ENCODE measurements around the gene GOLGA8A. TPM values are rescaled to one million over a fixed set of nuclear protein-coding genes. Genes with fewer than 3 reads are reported as not detected.
"Not testable (repeated sequence)": the region's sequence is repeated elsewhere in the genome, so short reads cannot be mapped to it uniquely, and the experiment has no call there.

GOLGA8A gene
- 100 to 1,000 TPM in 1 of 12 donors, 10 to 100 TPM in 10, not detected in 1; 21.5 to 171 (median 55.7) TPM for polyA plus RNA-seq (ENCODE audit: insufficient read length in 12 of 12)
- long read RNA-seq, donor 1, partial matches to known transcripts = 8 of 11 reads
- long read RNA-seq, donor 1, other reads (novel, unspliced or antisense) = 0 of 11 reads
- long read RNA-seq, donor 2 = 0 reads
- long read RNA-seq, donor 3 = 0 reads
- long read RNA-seq, donor 4 = 0 reads
- long read RNA-seq, donor 5, partial matches to known transcripts = 5 of 6 reads
- long read RNA-seq, donor 5, other reads (novel, unspliced or antisense) = 0 of 6 reads
- long read RNA-seq, donor 6 = 0 reads
- long read RNA-seq, donor 7, partial matches to known transcripts = 0 of 1 reads
- long read RNA-seq, donor 7, other reads (novel, unspliced or antisense) = 0 of 1 reads
- long read RNA-seq, donor 8, partial matches to known transcripts = 7 of 10 reads
- long read RNA-seq, donor 8, other reads (novel, unspliced or antisense) = 0 of 10 reads
- long read RNA-seq, donor 9 = 0 reads
- long read RNA-seq, donor 10 = 0 reads
- long read RNA-seq, donor 11 = 0 reads

- peak; percentile 71 for DNase-seq
Measured at GRCh38 chr15:34437687-34438086, at the start of gene GOLGA8A. GOLGA8A (minus strand) TSS chr15:34437808; CDS start chr15:34389691, 48,117 bp downstream.

- DNase-seq = no peak
Measured at GRCh38 chr15:34483644-34484043, 46.0 kb upstream of the GOLGA8A start.

- DNase-seq = no peak
Measured at GRCh38 chr15:34481370-34481769, 43.8 kb upstream of the GOLGA8A start.

GRCh38 chr15:34473840-34474239 is 36.2 kb upstream of the GOLGA8A start:
- no peak for DNase-seq

- DNase-seq = no peak
Measured at GRCh38 chr15:34472947-34473346, 35.3 kb upstream of the GOLGA8A start.

- DNase-seq = no peak
Measured at GRCh38 chr15:34470892-34471291, 33.3 kb upstream of the GOLGA8A start.

GRCh38 chr15:34470091-34470490 is 32.5 kb upstream of the GOLGA8A start:
- no peak for DNase-seq

GRCh38 chr15:34461730-34462129 is 24.1 kb upstream of the GOLGA8A start:
- no peak for DNase-seq

GRCh38 chr15:34460451-34460850 is 22.8 kb upstream of the GOLGA8A start:
- no peak for DNase-seq

GRCh38 chr15:34456658-34457057 is 19.1 kb upstream of the GOLGA8A start:
- DNase-seq = no peak

GRCh38 chr15:34442891-34443290 is 5.3 kb upstream of the GOLGA8A start:
- DNase-seq = no peak

GRCh38 chr15:34439878-34440277 is 2.3 kb upstream of the GOLGA8A start:
- no peak for DNase-seq

GRCh38 chr15:34436956-34437442 is 609 bp downstream of the GOLGA8A start:
- DNase-seq = peak; percentile 26

GRCh38 chr15:34436126-34436955 is 1.3 kb downstream of the GOLGA8A start:
- no peak for DNase-seq

- no peak for DNase-seq
Measured at GRCh38 chr15:34435658-34436057, 1.9 kb downstream of the GOLGA8A start.

- DNase-seq = no peak
Measured at GRCh38 chr15:34434627-34435305, 2.8 kb downstream of the GOLGA8A start.

- not testable (repeated sequence) for DNase-seq
Measured at GRCh38 chr15:34433956-34434626, 3.5 kb downstream of the GOLGA8A start.

GRCh38 chr15:34430642-34431041 is 7.0 kb downstream of the GOLGA8A start:
- DNase-seq = not testable (repeated sequence)

GRCh38 chr15:34423425-34424090 is 14.1 kb downstream of the GOLGA8A start:
- DNase-seq = not testable (repeated sequence)

GRCh38 chr15:34420953-34421352 is 16.7 kb downstream of the GOLGA8A start:
- DNase-seq = not testable (repeated sequence)

GRCh38 chr15:34418435-34418834 is 19.2 kb downstream of the GOLGA8A start:
- DNase-seq = not testable (repeated sequence)

All from muscle of arm (tissue), 14 donors.